DMS153 treated with DMSO at 0.1 percent for 48 hours (cell line): ENCODE measurements around the gene SECTM1.
"Not testable (repeated sequence)": the region's sequence is repeated elsewhere in the genome, so short reads cannot be mapped to it uniquely, and the experiment has no call there.

Source experiments
- DNase-seq: peaks from one replicate; lab custom pipeline; 2025; ENCODE audit not compliant: unreplicated experiment; lab: John Stamatoyannopoulos, UW

The SECTM1 gene

GRCh38 chr17:82349287-82349701, 15.7 kb upstream of the SECTM1 start:
- DNase-seq: no peak

GRCh38 chr17:82348866-82349265, 15.3 kb upstream of the SECTM1 start:
- DNase-seq: no peak

DNA sequence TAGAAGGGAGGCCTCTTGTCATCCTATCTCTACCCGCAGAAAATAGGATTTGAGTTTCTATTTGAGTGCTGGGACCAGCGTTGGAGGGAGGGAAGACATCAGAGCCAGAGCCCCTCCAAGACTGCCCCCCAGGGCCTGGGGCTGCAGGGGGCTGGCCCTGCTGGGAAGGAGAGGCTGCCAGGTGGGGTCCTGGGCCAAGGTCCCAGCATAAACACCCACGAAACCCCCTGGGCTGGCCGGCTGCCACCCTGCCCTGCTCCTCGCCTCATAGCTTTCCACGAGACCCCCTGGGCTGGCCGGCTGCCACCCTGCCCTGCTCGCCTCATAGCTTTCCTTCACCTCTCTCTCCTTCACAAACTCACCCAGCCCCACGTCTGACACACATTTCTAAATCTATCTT, 14.9 kb upstream of the SECTM1 start:
- DNase-seq: no peak

DNA sequence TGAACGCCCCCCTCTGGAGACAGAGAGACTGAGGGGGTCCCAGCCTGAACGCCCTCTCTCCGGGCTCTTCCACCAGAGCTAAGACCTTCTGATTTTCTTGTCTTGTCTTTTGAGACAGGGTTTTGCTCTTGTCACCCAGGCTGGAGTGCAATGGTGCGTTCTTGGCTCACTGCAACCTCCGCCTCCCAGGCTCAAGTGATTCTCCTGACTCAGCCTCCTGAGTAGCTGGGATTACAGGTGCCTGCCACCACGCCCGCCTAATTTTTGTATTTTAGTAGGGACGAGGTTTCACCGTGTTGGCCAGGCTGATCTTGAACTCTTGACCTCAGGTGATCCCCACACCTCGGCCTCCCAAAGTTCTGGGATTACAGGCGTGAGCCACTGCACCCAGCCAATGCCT, 14.4 kb upstream of the SECTM1 start:
- not testable (repeated sequence) for DNase-seq

DNA sequence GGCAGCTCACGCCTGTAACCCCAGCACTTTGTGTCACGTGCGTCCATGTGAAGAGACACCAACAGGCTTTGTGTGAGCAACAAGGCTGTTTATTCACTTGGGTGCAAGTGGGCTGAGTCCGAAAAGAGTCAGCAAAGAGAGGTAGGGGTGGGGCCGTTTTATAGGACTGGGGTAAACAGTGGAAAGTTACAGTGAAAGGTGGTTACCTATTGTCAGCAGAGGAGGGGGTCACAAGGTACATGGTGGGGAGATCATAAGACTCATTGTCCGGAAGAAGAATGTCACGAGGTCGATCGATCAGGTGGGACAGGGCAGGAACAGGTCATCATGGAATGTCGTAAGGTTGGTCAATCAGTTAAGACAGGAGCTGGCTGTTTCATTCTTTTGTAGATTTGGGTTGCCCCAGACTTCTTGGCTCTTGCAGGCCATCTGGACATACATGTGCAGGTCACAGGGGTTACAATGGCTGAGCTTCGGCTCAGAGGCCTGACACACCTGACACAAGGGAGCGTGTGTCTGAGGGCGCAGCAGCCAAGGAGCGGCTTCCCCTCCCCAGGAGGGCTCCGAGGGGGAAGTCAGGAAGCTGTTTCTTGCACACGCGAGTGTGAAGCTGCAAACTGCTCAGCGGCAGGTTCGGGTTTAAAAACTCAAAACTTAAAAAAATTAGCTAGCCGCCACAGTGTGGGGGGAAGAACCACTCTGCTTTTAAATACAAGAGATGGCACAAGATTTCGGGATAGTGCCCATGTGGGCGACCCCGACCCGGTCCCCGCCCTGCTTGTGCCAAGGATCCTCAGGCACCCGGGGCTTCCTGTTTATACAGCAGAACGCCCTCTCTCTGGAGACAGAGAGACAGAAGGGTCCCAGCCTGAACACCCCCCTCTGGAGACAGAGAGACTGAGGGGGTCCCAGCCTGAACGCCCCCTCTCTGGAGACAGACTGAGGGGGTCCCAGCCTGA, 13.1 kb upstream of the SECTM1 start:
- DNase-seq: no peak

DNA sequence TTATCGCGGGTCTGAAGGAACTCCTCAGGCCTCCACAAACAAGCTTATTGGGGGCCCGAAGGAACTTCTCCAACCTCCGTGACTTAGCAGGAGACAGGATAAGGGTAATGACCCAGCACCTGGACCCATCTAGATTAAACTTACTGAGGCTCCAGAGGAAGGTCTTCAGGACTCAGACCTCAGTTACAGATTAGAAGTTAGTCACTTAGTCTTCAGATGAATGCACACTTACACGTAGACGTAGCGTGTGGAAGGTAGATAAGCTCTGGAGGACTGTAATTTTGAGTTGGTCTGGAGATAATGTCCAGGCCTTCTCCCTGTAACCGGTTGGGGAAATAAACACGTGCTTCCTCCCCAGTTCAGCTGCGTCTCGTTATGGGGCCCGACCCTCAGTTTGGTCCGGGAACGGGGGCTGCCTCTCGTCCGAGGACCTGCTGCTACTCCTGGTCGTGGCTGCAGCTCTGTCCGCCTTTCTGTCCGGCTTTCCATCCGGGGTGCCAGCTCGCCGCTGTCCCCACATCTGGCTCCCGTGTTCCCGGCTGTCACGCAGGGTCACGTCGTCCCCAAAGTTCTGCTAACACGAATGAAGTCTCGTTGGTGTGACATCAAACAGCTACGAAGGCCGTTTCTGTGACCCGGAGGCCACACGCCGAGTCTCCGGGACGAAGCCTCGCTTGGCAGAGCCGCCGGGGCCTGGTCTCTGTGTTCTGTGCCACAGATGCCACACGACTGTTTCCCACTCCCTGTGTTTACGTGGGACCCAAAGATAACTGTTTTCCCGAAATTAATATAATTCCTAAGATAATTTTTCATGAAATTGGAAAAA, 11.8 kb upstream of the SECTM1 start:
- DNase-seq: no peak

DNA sequence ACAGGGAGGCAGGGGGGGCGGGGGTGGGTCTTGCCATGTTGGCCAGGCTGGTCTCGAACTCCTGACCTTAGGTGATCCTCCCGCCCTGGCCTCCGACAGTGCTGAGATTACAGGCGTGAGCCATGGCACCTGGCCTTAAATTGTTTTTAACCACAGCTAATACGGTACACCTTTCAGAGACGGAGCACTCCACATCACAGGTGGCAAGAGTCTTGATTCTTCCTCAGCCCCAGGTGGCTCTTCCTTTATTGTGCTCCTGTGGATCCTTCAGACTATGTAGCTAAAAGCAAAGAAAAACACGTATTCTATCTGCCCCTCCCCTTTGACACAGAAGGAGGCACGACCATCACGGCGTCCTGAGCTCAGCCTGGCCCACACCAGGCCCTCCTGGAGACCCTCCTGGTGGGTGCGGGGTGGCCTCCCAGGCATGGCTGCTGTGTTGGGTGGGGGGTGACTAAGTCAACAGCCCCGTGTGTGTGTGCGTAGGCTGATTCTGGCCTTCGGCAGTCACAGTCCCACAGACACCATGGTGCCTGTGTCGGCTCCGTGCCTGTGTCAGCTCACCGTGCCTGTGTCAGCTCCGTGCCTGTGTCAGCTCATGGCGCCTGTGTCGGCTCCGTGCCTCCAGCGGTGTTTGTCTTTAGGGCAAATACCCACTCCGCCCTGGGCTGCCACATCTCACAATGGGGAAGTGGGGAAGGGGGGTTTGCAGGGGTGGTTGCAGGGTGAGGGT, 10.8 kb upstream of the SECTM1 start:
- no peak for DNase-seq

- no peak for DNase-seq
These were observed 10.0 kb upstream of the SECTM1 start for GRCh38 chr17:82343560-82343959.

GRCh38 chr17:82342361-82343079, 9.0 kb upstream of the SECTM1 start:
- no peak for DNase-seq

DNA sequence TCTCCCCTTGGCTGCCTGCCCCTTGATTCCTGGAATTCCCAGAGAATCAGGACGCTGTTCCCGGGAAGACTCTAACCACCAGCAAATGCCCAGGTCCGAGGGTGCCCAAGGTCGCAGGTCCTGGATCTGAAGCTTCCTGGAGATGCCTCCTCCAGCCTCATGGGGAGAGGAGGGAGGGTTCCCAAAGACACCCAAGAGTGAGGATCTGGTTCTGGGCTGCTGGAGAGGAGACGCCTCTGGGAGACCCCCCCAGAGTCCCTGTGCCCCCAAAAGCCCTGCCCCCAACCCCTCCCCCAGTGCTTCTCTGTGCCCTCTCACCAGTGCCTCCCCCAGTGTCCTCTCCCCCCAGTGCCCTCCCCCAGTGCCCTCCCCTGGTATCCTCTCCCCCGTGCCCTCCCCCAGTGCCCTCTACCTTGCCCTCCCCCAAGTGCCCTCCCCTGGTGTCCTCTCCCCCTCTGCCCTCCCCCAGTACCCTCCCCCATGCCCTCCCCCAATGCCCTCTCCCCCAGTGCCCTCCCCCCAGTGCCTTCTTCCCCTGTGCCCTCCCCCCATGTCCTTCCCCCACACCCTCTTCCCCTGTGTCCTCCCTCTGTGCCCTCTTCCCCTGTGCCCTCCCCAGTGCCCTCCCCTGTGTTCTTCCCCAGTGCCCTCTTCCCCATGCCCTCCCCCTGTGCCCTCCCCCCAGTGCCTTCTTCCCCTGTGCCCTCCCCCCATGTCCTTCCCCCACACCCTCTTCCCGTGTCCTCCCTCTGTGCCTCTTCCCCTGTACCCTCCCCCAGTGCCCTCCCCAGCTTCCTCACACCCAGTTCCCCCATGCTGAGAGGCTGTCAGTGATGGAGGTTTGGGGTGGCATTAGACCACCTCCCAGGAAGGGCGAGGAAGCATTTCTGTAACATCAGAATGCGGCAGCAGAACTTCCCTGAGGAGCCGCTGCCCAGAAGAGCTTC, 6.3 kb upstream of the SECTM1 start:
- DNase-seq: no peak

GRCh38 chr17:82338858-82339633, 5.5 kb upstream of the SECTM1 start:
- DNase-seq: no peak

GRCh38 chr17:82334622-82335394, 1.2 kb upstream of the SECTM1 start:
- DNase-seq: no peak

GRCh38 chr17:82334204-82334621, 647 bp upstream of the SECTM1 start:
- no peak for DNase-seq

- peak; percentile 63 for DNase-seq
These were observed 792 bp downstream of the SECTM1 start for GRCh38 chr17:82332669-82333278.

DNA sequence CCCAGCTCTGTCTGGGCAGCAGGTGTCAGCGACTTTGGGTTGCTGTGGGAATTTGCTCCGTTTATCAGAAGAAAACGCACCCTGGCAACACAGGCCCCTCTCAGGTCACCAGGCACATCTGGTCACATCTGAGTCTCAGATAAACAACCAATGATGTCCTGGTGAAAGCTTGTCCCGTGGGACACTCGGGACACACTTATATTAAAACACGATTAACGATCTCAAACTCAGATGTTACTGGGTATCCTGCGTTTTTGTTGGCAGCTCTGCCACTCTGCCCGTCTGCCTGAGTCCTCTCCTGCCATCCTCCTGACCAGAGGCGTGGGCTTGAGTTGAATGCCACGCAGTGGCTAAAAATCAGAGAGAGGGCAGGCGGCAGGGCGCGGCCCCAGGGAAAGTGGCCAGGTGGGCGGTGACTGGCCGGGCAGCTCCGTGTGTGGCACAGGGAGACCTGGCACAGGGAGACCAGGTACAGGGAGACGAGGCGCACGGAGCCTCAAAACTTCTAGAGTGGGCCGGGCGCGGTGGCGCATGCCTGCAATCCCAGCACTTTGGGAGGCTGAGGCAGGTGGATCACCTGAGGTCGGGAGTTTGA, 2.1 kb downstream of the SECTM1 start:
- no peak for DNase-seq

DNA sequence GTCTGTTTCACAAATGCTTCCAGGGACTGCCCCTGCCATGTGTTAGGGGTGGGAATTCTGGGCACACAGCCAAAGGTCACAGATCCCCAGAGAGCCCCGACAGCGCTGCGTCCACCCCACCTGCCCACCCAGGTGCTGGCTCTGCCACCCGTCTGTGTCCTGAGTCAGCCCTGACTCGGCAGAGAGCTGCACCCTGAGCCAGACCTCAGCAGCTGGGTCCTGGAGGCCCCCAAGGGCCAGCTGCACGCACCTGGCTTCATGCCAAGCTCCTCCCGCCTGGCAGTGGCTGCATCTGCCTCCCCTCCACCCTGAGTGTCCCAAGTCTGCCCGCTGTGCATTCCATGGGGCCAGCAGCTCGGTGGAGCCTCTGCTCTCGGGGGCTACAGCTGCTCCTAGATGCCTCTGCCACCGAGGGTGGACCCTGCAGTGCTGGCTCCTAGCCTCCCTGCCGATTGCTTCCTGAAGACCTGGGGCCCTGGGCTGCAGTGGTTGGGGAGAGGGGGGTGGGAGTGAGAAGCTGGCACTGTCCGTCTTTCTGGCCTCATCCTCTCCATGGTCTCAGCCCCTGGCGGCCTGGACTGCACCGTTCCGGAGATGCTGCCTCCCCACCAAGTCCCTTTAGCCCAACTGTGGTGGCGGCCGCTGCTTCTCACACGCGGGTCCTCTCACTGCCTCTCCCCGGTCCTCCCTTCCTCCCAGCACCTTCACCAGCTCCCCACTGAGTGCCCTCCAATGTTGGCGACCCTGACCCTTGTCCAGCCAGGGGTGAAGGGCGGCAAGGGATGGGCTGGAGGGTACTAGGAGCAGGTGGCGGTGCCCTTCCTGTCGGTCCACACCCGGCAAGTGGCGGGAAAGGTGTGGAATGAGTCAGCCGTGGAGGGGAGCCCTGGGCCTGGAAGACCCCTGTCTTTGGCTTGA, 3.0 kb downstream of the SECTM1 start:
- peak; percentile 72 for DNase-seq
